Lower leg skin (tissue), 4 donors: ENCODE data around the gene EFL1. TPM values are rescaled to one million over a fixed set of nuclear protein-coding genes. Genes with fewer than 3 reads are reported as not detected.
"Not testable (repeated sequence)": the region's sequence is repeated elsewhere in the genome, so short reads cannot be mapped to it uniquely, and the experiment has no call there.

Experiments
- DNase-seq, 2 donors: peaks; one replicate each; pipeline ENCODE4 v3.0.0-alpha.2; 2019; ENCODE audit warnings: low spot score in 2 of 2
- H3K4me3 ChIP-seq: fragments of 200-600 bp; sonication (generic); 2 replicates; pipeline ENCODE4 v1.5.1; 2017; ENCODE audit warnings: mild to moderate bottlenecking, low read depth; ENCODE audit not compliant: poor library complexity, severe bottlenecking
- CTCF ChIP-seq, 3 donors: fragments of 450-650 bp; IDR thresholded peaks; one replicate each; pipeline ENCODE4 v1.5.1; 2016; ENCODE audit warnings: antibody characterized with exemption in 3 of 3, mild to moderate bottlenecking in 3 of 3, moderate library complexity in 2 of 3
- POLR2A ChIP-seq, 2 donors: fragments of 450-650 bp; IDR thresholded peaks; one replicate each; pipeline ENCODE4 v1.6.1; 2016 to 2017; ENCODE audit warnings: antibody characterized with exemption in 2 of 2, mild to moderate bottlenecking in 1 of 2, moderate library complexity in 1 of 2
- WGBS, 2 donors: methylation state at CpG; one replicate each; pipeline ENCODE4 v1.1.5; 2018; 5-methylcytosine and 5-hydroxymethylcytosine counted together
- intact Hi-C: fragments of 100-400 bp; cut with DNase I; formaldehyde crosslinking; loops from one replicate; pipeline ENCODE4 v1.15.0; 2023; ENCODE audit warnings: low total_unique reads
- total RNA-seq, 4 donors: library from RNA; depleted of rRNA; stranded (reverse); fragments of >200 nt; gene quantifications; one replicate each; pipeline ENCODE4 v1.1.0, GENCODE V29; 2016

EFL1 gene
- total RNA-seq, 4 donors from 2014 or later = 17.8 to 20.7 (median 19.5) TPM

GRCh38 chr15:82239685-82240391, 22.7 kb downstream of the EFL1 start:
- no peak for TF ChIP-seq POLR2A (IDR thresholded peaks at IDR 0.05)
- no peak for TF ChIP-seq CTCF (IDR thresholded peaks at IDR 0.05)
- 92 to 93% methylated on average over 5 of the region's 5 CpGs for WGBS, 2 donors
- DNase-seq = no peak
- H3K4me3 ChIP-seq = no peak overlapping the region
- intact Hi-C loops = no loop called here

GRCh38 chr15:82237944-82238534, 24.5 kb downstream of the EFL1 start:
- H3K4me3 ChIP-seq, DNase-seq, intact Hi-C loops: not testable (repeated sequence)
- WGBS, 2 donors = 68 to 75% methylated on average over 3 of the region's 3 CpGs

- intact Hi-C loops = no loop called here
- no peak for DNase-seq
- TF ChIP-seq CTCF (IDR thresholded peaks at IDR 0.05) (no peak), POLR2A (IDR thresholded peaks at IDR 0.05) (no peak)
- H3K4me3 ChIP-seq = no peak overlapping the region
- 86 to 97% methylated on average over 2 of the region's 2 CpGs for WGBS, 2 donors
Measured at GRCh38 chr15:82231842-82232241, 30.7 kb downstream of the EFL1 start.

- no peak for DNase-seq
- no peak for TF ChIP-seq CTCF (IDR thresholded peaks at IDR 0.05)
- TF ChIP-seq POLR2A (IDR thresholded peaks at IDR 0.05) = no peak
Measured at GRCh38 chr15:82231233-82231632, 31.3 kb downstream of the EFL1 start.

GRCh38 chr15:82228750-82229149, 33.8 kb downstream of the EFL1 start:
- intact Hi-C loops = no loop called here
- TF ChIP-seq POLR2A (IDR thresholded peaks at IDR 0.05) (no peak), CTCF (IDR thresholded peaks at IDR 0.05) (no peak)
- no peak for DNase-seq
- WGBS, 2 donors = 91 to 92% methylated on average over 1 of the region's 1 CpG
- no peak overlapping the region for H3K4me3 ChIP-seq

More at GRCh38 chr15:82231233-82231632, 31.3 kb downstream of the EFL1 start:
- intact Hi-C loops = no loop called here
- no peak overlapping the region for H3K4me3 ChIP-seq
- 59 to 64% methylated on average over 2 of the region's 2 CpGs for WGBS, 2 donors

GRCh38 chr15:82221535-82221934, 41.0 kb downstream of the EFL1 start:
- WGBS, 2 donors = 89 to 93% methylated on average over 2 of the region's 2 CpGs
- intact Hi-C loops, DNase-seq, H3K4me3 ChIP-seq: not testable (repeated sequence)

GRCh38 chr15:82216092-82216491, 46.4 kb downstream of the EFL1 start:
- H3K4me3 ChIP-seq, DNase-seq, intact Hi-C loops: not testable (repeated sequence)
- WGBS, 2 donors = 84 to 85% methylated on average over 2 of the region's 2 CpGs

- H3K4me3 ChIP-seq, intact Hi-C loops, DNase-seq: not testable (repeated sequence)
Measured at GRCh38 chr15:82212201-82212600, 50.3 kb downstream of the EFL1 start.

- DNase-seq, intact Hi-C loops, H3K4me3 ChIP-seq: not testable (repeated sequence)
- WGBS, 2 donors = 43 to 63% methylated on average over 3 of the region's 3 CpGs
Measured at GRCh38 chr15:82210066-82210597, 52.4 kb downstream of the EFL1 start.

GRCh38 chr15:82204575-82204974, 58.0 kb downstream of the EFL1 start:
- intact Hi-C loops, H3K4me3 ChIP-seq, DNase-seq: not testable (repeated sequence)
- 66 to 89% methylated on average over 2 of the region's 2 CpGs for WGBS, 2 donors
